ENCODE measurements around the gene XYLT1.

XYLT1 gene

DNA sequence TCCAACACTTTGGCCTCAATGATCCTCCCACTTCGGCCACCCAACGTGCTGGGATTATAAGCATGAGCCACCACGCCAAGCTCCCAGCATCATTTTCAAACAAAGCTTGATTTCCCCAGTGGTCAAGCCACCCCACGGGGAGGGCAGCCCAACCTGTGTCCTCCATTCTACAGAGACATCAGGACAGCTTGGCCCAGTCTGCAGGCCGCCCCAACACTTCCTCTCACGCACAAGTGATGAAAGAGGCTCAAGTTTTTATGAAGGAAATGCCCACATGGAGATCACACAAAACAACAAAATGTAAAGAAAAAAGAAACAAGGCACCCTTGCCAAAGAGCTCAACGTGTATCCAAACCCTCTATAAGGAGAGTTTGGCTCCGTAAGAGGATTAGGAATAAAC lies 112.4 kb downstream of the XYLT1 start:
- no peak for DNase-seq (ENCODE audit: low read depth in 2 of 2)

DNA sequence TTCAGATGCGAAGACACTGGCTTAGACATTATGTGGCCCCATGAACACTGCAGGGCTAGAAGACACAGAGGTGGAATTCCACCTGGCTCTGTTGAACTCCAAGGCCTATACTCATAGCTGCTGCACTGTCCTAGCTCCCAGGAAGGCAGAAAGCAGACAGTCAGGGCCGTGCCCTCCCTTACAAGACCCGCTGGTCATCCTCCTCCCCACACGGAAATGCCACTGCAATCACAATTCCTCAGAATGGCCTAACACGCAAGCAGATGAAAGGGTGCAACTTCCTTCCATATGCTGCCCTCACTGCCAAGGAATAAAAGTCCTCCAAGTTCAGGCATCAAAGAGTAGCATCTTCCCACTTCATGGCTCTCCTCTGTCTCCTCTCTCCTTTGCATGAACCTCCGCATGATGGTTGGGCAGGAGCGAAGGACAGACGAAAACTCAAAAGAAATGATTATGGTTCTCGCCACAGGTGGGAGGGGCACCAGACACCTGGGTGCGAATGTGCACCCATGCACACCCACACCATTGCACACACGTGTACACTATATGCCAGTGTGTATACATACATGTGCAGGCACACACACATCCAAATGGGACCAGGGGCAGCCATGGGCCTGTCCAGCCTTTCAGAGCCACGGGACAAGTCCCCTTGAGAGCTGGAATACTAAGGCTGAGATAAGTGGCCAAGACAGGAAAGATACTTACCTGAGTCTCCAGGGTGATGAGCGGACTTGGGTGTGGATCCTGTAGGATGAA lies 113.3 kb downstream of the XYLT1 start:
- no peak for DNase-seq (ENCODE audit: low read depth in 2 of 2)

GRCh38 chr16:17356243-17356933 lies 114.4 kb downstream of the XYLT1 start:
- DNase-seq (ENCODE audit: low read depth in 2 of 2) = no peak

DNA sequence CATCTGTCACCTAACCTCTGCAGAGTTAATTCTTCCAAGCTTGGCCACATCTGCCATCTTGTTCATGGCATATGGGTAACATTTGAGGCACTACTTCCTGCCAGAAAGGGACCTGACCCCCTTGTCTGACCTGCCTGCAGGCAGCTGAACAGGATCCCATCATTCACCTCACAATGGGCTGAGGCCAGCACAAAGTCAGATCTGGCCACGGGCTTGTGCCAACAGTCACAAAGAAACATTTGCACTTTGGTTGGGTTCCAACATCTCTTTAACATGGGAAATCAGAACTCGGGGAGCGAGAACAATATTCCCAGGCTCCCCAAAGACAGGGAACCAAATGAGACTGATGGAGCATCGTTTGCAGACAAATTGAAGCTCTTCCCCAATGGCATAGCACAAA lies 116.1 kb downstream of the XYLT1 start:
- no peak for DNase-seq (ENCODE audit: low read depth in 2 of 2)

GRCh38 chr16:17354141-17354601 lies 116.6 kb downstream of the XYLT1 start:
- no peak for DNase-seq (ENCODE audit: low read depth in 2 of 2)

GRCh38 chr16:17353561-17353960 lies 117.2 kb downstream of the XYLT1 start:
- no peak for DNase-seq (ENCODE audit: low read depth in 2 of 2)

- DNase-seq (ENCODE audit: low read depth in 2 of 2) = no peak
These were observed 119.2 kb downstream of the XYLT1 start for GRCh38 chr16:17351441-17352035.

DNA sequence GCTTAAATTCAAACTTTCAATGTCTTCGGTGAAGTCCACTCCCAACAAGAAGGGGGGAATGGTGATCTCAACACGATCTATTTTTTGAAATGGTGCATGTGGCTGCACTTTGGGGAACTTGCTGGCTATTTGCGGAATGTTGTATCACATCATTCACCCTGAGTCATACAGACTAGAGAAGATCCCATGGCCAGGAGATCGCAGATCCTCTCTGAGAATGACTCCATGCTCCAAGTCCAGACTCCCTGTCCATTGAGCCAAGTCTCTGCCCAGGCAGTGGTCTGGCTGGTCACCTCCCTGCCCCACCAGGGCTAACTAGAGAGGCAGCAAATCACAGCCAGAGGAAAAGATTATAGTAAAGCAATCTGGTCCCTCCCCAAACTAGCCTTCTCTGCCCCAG lies 120.6 kb downstream of the XYLT1 start:
- no peak for DNase-seq (ENCODE audit: low read depth in 2 of 2)

DNA sequence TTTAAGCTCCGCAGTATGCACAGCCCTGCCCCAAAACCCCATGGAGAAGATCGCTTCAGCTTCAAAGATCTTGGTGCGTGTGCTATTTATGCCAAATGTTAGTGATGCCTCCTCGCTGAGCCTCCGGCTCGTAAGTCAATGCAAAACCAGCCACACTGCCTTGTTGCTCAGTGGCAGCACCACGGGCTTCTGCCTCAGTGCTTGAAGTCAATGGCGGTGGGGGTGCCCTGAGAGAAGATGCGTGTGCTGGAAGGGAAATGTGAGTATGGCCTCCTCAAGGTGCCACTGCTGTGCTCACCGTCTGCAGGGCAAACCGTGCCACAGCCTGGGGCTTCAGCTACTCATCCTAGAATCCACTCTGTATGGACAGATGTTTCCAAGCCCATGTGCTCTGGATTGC lies 121.9 kb downstream of the XYLT1 start:
- DNase-seq (ENCODE audit: low read depth in 2 of 2) = no peak

GRCh38 chr16:17348042-17348783 lies 122.5 kb downstream of the XYLT1 start:
- no peak for DNase-seq (ENCODE audit: low read depth in 2 of 2)

GRCh38 chr16:17347624-17348023 lies 123.1 kb downstream of the XYLT1 start:
- DNase-seq (ENCODE audit: low read depth in 2 of 2) = no peak

DNA sequence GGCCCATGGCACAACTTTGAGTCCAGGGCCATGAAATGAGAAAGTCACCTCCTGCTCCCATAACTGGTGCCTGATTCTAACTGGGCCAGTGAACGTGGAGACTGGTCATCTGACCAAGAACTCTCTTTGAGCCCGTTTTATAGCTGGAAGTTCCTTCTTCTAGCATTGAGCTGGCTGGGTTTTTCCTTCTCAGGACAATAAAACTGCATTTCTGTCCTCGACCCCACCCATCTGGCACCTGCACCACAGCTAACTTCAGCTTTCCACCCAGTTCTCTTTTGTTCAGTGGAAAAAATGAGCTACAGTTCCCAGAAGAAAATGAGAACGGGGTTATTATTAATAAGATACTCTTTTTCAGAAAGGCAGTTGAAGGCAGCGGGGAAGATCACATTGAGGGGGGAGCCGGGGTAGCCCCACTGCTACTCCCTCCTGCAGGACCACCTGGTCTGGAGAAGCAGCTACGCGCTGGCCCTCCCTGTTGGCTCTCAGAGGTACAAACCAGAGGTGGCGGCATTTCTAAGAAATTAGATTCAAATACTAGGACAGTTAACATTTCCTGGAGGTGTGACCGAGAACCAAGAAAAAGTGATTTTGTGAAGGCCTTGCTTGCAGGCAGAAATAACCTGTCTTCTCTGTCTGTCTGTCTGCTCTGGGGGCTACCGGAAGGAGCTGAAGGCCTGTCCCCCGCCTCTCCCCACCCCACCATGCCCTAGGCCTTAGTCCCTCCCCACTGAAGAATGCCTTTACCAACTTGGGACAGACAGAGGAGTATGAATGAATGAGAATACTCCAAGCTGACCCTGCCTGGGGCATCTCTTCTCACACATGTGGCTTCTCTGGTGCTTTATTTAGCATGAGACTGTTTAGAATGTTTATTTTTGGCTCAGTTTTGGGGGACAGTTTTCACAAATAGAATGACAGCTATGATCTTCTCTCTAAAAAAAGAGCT lies 123.9 kb downstream of the XYLT1 start:
- DNase-seq (ENCODE audit: low read depth in 2 of 2) = no peak

DNA sequence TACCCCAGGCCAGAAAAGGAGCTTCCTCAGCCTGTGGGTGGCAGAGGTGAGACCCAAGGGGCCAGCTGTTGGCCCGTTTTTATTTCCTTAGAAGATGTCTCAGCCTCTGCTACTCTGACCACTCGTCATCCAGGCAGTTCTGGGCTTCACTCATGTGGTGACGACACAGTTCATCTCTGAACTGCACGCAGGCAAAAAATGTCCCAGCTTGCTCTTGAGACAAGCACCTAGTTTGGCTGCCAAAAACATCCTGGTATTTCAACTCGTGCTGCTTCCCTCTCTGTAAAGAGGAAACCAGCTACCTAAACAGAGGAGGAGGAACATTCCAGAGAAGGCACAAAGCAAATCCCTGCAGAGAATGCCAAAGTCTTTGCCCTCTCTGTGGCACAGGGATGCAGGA lies 125.7 kb downstream of the XYLT1 start:
- no peak for DNase-seq (ENCODE audit: low read depth in 2 of 2)

- no peak for DNase-seq (ENCODE audit: low read depth in 2 of 2)
These were observed 127.0 kb downstream of the XYLT1 start for GRCh38 chr16:17343728-17344127.

- peak; percentile 18 to 22 for DNase-seq (ENCODE audit: low read depth in 2 of 2)
These were observed 127.7 kb downstream of the XYLT1 start for GRCh38 chr16:17343028-17343427.

DNA sequence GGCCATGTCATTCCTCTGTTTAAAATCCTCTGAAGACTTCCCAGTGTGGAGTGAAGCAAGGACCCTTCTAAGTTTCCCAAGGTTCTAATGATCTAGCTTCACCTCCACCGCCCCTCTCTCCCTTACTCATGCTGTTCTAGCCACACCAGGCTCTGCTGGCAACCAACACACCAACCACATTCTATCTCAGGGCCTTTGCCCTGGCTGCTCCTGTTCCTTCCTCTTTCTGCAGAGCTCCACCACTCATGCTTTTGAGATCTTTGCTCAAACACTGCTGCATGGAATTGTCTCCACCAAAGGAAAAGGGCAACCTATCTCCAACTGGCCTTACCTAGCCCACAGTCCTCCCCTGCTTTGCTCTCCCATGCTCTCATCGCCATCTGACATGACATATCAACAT lies 128.7 kb downstream of the XYLT1 start:
- DNase-seq (ENCODE audit: low read depth in 2 of 2) = no peak

- DNase-seq (ENCODE audit: low read depth in 2 of 2) = no peak
These were observed 130.0 kb downstream of the XYLT1 start for GRCh38 chr16:17340804-17341203.

DNA sequence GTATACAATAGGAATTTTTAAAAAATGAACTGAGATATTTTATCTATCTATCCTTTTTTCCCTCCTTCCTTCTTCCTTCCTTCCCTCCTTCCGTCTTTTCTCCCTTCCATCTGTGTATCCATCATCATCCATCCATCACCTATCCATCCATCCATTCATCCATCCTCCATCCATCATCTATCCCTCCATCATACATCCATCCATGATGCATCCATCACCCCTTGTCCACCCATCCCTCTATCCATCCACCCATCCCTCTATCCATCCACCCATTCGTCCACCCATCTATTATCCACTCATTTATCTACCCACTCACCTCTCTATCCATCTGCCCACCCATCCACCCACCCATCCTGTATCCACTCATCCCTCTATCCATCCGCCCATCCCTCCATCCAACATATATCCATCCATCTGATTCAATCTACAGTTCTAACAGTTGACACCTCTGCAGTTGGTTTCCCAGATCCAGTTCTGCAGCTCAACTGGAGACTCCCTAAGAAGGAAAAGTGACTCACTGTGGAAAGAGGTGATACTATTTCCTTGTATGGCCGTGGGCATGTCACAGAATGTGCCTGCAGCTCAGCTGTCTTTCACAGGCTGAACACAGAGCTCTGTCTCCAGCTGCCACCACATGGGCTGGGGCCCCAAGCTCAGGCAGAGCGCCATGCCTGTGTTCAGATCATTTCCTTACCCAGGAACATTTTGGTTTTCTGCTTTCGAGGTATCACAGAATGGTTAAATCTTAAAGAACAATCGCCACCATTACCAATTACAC lies 130.8 kb downstream of the XYLT1 start:
- DNase-seq (ENCODE audit: low read depth in 2 of 2) = no peak

DNA sequence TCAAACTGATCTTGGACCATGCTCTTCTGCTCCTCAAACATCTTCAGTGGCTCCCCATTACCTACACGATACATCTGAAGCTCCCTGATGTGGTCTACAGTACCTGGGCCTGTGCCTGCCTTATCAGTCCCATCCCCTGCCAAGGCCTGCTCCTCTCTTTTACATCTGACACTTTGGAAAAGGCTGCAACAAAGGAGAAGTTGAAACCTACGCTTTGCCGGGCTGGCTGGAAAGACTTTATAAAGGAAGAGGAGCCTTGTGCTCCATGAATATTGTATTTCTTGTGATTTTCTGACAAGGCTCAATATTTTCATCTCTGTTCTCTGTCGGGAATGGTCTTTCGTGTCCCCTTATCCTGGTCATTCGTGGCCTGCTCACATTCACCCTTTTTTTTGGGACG lies 132.5 kb downstream of the XYLT1 start:
- DNase-seq (ENCODE audit: low read depth in 2 of 2) = no peak

- no peak for DNase-seq (ENCODE audit: low read depth in 2 of 2)
These were observed 134.2 kb downstream of the XYLT1 start for GRCh38 chr16:17336530-17336900.

Measured in stimulated activated CD8-positive, alpha-beta memory T cell treated with anti-CD3 and anti-CD28 coated beads, Interleukin-15, amount 100 ng/mL, for 4 hours (primary cell).